H9 (cell line): ENCODE measurements around the gene ATF1. TPM values are rescaled to one million over a fixed set of nuclear protein-coding genes. Genes with fewer than 3 reads are reported as not detected.

Experiments
- DNase-seq: peaks from one replicate; pipeline ENCODE4 v3.0.0-alpha.2; 2017
- H2AFZ ChIP-seq: one replicate; pipeline ENCODE4 v1.6.1; 2013; ENCODE audit warnings: mild to moderate bottlenecking, low read length, control low read depth, moderate library complexity
- H2AK5ac ChIP-seq: 2 replicates; pipeline ENCODE4 v1.6.1; 2013; ENCODE audit warnings: low read length, control low read depth, mixed read lengths; ENCODE audit not compliant: insufficient read length
- H2BK120ac ChIP-seq: one replicate; pipeline ENCODE4 v1.6.1; 2013; ENCODE audit warnings: low read depth, mild to moderate bottlenecking, low read length, control low read depth, inconsistent platforms; ENCODE audit not compliant: poor library complexity, severe bottlenecking
- H2BK12ac ChIP-seq: 2 replicates; pipeline ENCODE4 v1.6.1; 2013; ENCODE audit warnings: low read length, control low read depth, mixed read lengths, low read depth; ENCODE audit not compliant: insufficient read length
- H2BK15ac ChIP-seq: 2 replicates; pipeline ENCODE4 v1.6.1; 2013; ENCODE audit warnings: low read depth, low read length, control low read depth
- H2BK20ac ChIP-seq: one replicate; pipeline ENCODE4 v1.6.1; 2013; ENCODE audit warnings: low read depth, mild to moderate bottlenecking, low read length, control low read depth, inconsistent platforms; ENCODE audit not compliant: poor library complexity, severe bottlenecking
- H2BK5ac ChIP-seq: 2 replicates; pipeline ENCODE4 v1.6.1; 2013; ENCODE audit warnings: low read length, control low read depth, mixed read lengths; ENCODE audit not compliant: insufficient read length
- H3K14ac ChIP-seq: 2 replicates; pipeline ENCODE4 v1.6.1; 2013; ENCODE audit warnings: low read length, control low read depth; ENCODE audit not compliant: insufficient read depth
- H3K18ac ChIP-seq: 2 replicates; pipeline ENCODE4 v1.6.1; 2013; ENCODE audit warnings: low read depth, mild to moderate bottlenecking, mixed read lengths, low read length, control low read depth; ENCODE audit not compliant: insufficient read length
- H3K23ac ChIP-seq: 2 replicates; pipeline ENCODE4 v1.6.1; 2013; ENCODE audit warnings: low read length, control low read depth, mixed read lengths, low read depth; ENCODE audit not compliant: insufficient read length
- H3K23me2 ChIP-seq: 2 replicates; pipeline ENCODE4 v1.6.1; 2013; ENCODE audit warnings: low read depth, mild to moderate bottlenecking, mixed read lengths, low read length, control low read depth; ENCODE audit not compliant: insufficient read length, poor library complexity, severe bottlenecking
- H3K27ac ChIP-seq: 2 replicates; pipeline ENCODE4 v1.5.1; 2013; ENCODE audit warnings: low read length, control low read depth, mixed read lengths, low read depth; ENCODE audit not compliant: insufficient read length
- H3K27me3 ChIP-seq: 2 replicates; pipeline ENCODE4 v1.6.1; 2013; ENCODE audit warnings: low read length, control low read depth, inconsistent platforms; ENCODE audit not compliant: insufficient read depth
- H3K4ac ChIP-seq: 2 replicates; pipeline ENCODE4 v1.6.1; 2013; ENCODE audit warnings: low read depth, mild to moderate bottlenecking, control low read depth, inconsistent platforms, low read length, moderate library complexity
- H3K4me1 ChIP-seq: 2 replicates; pipeline ENCODE4 v1.6.1; 2013; ENCODE audit warnings: low read length, control low read depth, inconsistent platforms; ENCODE audit not compliant: insufficient read depth
- H3K4me2 ChIP-seq: 2 replicates; pipeline ENCODE4 v1.6.1; 2013; ENCODE audit warnings: low read length, control low read depth, mixed read lengths; ENCODE audit not compliant: insufficient read length, insufficient read depth
- H3K56ac ChIP-seq: 2 replicates; pipeline ENCODE4 v1.6.1; 2013; ENCODE audit warnings: low read depth, mild to moderate bottlenecking, mixed read lengths, low read length, control low read depth; ENCODE audit not compliant: insufficient read length
- H3K79me1 ChIP-seq: 2 replicates; pipeline ENCODE4 v1.6.1; 2013; ENCODE audit warnings: low read depth, mild to moderate bottlenecking, moderate library complexity, low read length, control low read depth, inconsistent platforms; ENCODE audit not compliant: insufficient read depth, poor library complexity, severe bottlenecking
- H3K79me2 ChIP-seq: 2 replicates; pipeline ENCODE4 v1.6.1; 2013; ENCODE audit warnings: low read length, control low read depth, inconsistent platforms; ENCODE audit not compliant: insufficient read depth
- H3K9ac ChIP-seq: 2 replicates; pipeline ENCODE4 v1.6.1; 2013; ENCODE audit warnings: low read length, control low read depth, mixed read lengths; ENCODE audit not compliant: insufficient read length; ENCODE audit errors: extremely low read depth
- H3K9me3 ChIP-seq: one replicate; pipeline ENCODE4 v1.6.1; 2013; ENCODE audit warnings: low read depth, low read length, inconsistent platforms; ENCODE audit not compliant: control insufficient read depth
- H3T11ph ChIP-seq: one replicate; pipeline ENCODE4 v1.6.1; 2013; ENCODE audit warnings: mild to moderate bottlenecking, low read length, control low read depth, inconsistent platforms
- H4K20me1 ChIP-seq: one replicate; pipeline ENCODE4 v1.6.1; 2013; ENCODE audit not compliant: control insufficient read depth, insufficient read length, insufficient read depth
- H4K5ac ChIP-seq: 2 replicates; pipeline ENCODE4 v1.6.1; 2013; ENCODE audit warnings: low read depth, mild to moderate bottlenecking, mixed read lengths, low read length, control low read depth; ENCODE audit not compliant: insufficient read length
- H4K8ac ChIP-seq: replicated peaks from 2 replicates; pipeline ENCODE4 v1.6.1; 2013; ENCODE audit warnings: low read length, control low read depth, mixed read lengths, low read depth; ENCODE audit not compliant: insufficient read length
- H4K91ac ChIP-seq: 2 replicates; pipeline ENCODE4 v1.6.1; 2013; ENCODE audit warnings: low read depth, mild to moderate bottlenecking, moderate library complexity, mixed read lengths, low read length, control low read depth; ENCODE audit not compliant: insufficient read length
- H3K27ac Mint-ChIP-seq, 3 experiments: 2 replicates in 2 of 3; 3 replicates in 1 of 3; pipeline ENCODE4 v1.8.0; 2020 to 2021; ENCODE audit warnings: mixed read lengths in 3 of 3, mild to moderate bottlenecking in 1 of 3, moderate library complexity in 1 of 3
- H3K27me3 Mint-ChIP-seq: 2 replicates; pipeline ENCODE4 v1.8.0; 2021; ENCODE audit warnings: low read depth, mild to moderate bottlenecking, moderate library complexity, mixed read lengths
- H3K36me3 Mint-ChIP-seq, 3 experiments: 2 replicates in 2 of 3; 3 replicates in 1 of 3; pipeline ENCODE4 v1.8.0; 2020 to 2021; ENCODE audit warnings: low read depth in 3 of 3, mixed read lengths in 3 of 3; ENCODE audit not compliant: insufficient read depth in 1 of 3
- H3K4me1 Mint-ChIP-seq, 2 experiments: 2 replicates each; pipeline ENCODE4 v1.8.0; 2020; ENCODE audit warnings: mixed read lengths in 2 of 2
- H3K4me3 Mint-ChIP-seq, 2 experiments: 2 replicates in 1 of 2; 3 replicates in 1 of 2; pipeline ENCODE4 v1.8.0; 2020 to 2021; ENCODE audit warnings: mild to moderate bottlenecking in 2 of 2, mixed read lengths in 2 of 2, moderate library complexity in 1 of 2
- H3K9me3 Mint-ChIP-seq, 2 experiments: 2 replicates in 1 of 2; 3 replicates in 1 of 2; pipeline ENCODE4 v1.8.0; 2020; ENCODE audit warnings: mild to moderate bottlenecking in 2 of 2, mixed read lengths in 2 of 2, moderate library complexity in 1 of 2
- CTCF ChIP-seq: fragments of 200-600 bp; sonication (generic); conservative IDR thresholded peaks from 3 replicates; pipeline ENCODE4 v1.8.0; 2021; ENCODE audit warnings: antibody characterized with exemption, mild to moderate bottlenecking
- WGBS: extraction: QIAGEN DNeasy Blood & Tissue Kit; methylation state at CpG from one replicate; pipeline ENCODE4 v1.1.7; 2013; ENCODE audit warnings: missing lambda C conversion rate, low lambda C conversion rate, mixed read lengths; ENCODE audit not compliant: insufficient read length; ENCODE audit errors: extremely low coverage; 5-methylcytosine and 5-hydroxymethylcytosine counted together
- total RNA-seq: library from RNA; stranded (reverse); gene quantifications from 2 replicates; pipeline ENCODE4 v1.2.1, GENCODE V29; 2021

Gene ATF1
- total RNA-seq, 1 experiment from 2014 or later = 47.8 TPM

- Histone ChIP-seq H2AK5ac (no peak overlapping the region), H2BK15ac (no peak overlapping the region), H2BK20ac (no peak overlapping the region), H3K9ac (no peak overlapping the region), H3K4me1 (no peaks in the 10 kb centered on the region), H3K23ac (no peak overlapping the region), H3K27me3 (no peaks in the 10 kb centered on the region), H3K14ac (no peak overlapping the region), H3K79me1 (peaks cover 3% of the 10 kb centered on the region), H2BK120ac (no peak overlapping the region), H4K8ac (no peak overlapping the region), H4K20me1 (no peaks in the 10 kb centered on the region), H3K27ac (no peak overlapping the region), H3K23me2 (no peaks in the 10 kb centered on the region), H3K9me3 (no peaks in the 10 kb centered on the region), H2AFZ (no peak overlapping the region), H3K18ac (no peak overlapping the region), H3T11ph (no peak overlapping the region), H3K4ac (no peak overlapping the region), H3K4me2 (no peak overlapping the region), H3K79me2 (no peaks in the 10 kb centered on the region; the same call in 1 of the 2 replicates), H2BK5ac (no peak overlapping the region), H2BK12ac (no peak overlapping the region), H4K5ac (no peak overlapping the region), H3K56ac (no peak overlapping the region), H4K91ac (no peak overlapping the region)
- Mint-ChIP-seq H3K27ac (no peak overlapping the region), H3K27me3 (no peaks in the 10 kb centered on the region), H3K4me1 (no peaks in the 10 kb centered on the region), H3K36me3 (peaks cover 7 to 23% (median 23%) of the 10 kb centered on the region in 3 experiments), H3K9me3 (no peaks in the 10 kb centered on the region; a peak in 1 of 5 replicates), H3K4me3 (no peak overlapping the region)
- TF ChIP-seq CTCF = no peak
- no CpG with 5 or more reads among the region's 8 CpGs for WGBS
- DNase-seq = no peak
Measured at GRCh38 chr12:50778663-50779590, 15.0 kb downstream of the ATF1 start.
